T-helper 22 cell (primary cell): ENCODE results near the gene BMP6.
"Not testable (repeated sequence)": the region's sequence is repeated elsewhere in the genome, so short reads cannot be mapped to it uniquely, and the experiment has no call there.

Experiments used
- DNase-seq: peaks from one replicate; pipeline ENCODE4 v3.0.0-alpha.2; 2020; ENCODE audit warnings: low read depth

Gene BMP6

DNA sequence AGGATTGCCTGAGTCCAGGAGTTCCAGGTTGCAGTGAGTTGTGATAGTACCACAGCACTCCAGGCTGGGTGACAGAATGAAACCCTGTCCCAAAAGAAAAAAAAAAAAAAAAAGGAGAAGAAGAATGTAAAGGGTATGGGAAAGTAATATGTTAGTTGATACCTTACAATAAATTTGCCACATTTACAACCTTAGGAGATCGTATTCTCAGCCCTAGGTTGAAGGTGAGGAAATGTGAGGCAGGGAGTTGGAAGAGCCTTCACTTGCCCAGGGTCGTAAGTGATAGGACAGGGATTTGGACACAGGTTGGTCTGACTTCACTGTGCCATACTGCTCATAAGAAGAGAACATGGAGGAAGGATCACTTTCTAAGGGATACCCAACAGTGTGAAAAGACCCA lies 68.6 kb downstream of the BMP6 start:
- no peak for DNase-seq

DNA sequence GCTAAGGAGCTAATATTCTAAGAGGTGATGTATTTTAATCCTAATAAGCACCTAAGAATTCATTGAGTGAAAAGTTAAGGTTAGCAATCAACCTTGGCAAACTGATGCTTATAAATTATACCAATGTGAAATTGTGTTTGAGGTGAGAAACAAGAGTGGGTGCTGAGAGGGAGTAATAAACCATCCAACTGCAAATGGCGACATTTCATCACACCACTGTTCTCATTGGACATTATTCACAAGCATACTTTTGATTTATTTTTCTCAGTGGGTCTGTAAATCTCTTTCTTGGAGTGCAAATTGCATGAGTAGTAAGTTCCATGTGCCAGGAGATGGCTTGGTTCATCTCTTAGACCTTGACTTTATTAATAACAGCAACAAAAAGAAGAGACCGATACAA lies 71.5 kb downstream of the BMP6 start:
- no peak for DNase-seq

- no peak for DNase-seq
Observed at GRCh38 chr6:7798751-7799150, 72.9 kb downstream of the BMP6 start.

DNA sequence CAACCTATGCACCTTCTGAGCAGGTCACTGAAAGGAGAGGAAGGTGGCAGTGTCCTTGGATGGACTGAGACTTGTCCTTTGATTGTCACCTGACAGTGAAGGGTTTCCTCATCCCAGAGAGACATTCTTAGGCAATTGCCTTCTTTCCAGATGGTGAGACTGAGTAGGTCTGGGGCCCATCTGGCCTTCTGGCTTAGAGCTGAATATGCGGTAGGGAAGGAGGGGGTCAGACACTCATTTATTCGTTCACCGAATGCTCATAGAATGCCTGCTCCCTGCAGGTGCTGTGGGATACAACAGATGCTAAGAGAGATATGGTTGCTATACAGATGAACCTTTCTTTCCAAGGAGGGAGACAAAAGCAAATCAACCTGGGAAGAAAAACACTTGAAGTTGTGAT lies 76.8 kb downstream of the BMP6 start:
- no peak for DNase-seq

GRCh38 chr6:7803214-7803613 lies 77.3 kb downstream of the BMP6 start:
- no peak for DNase-seq

GRCh38 chr6:7805078-7805849 lies 79.4 kb downstream of the BMP6 start:
- DNase-seq: no peak

- DNase-seq: no peak
Observed at GRCh38 chr6:7805850-7806214, 79.9 kb downstream of the BMP6 start.

GRCh38 chr6:7806711-7807110 lies 80.8 kb downstream of the BMP6 start:
- DNase-seq: no peak

- no peak for DNase-seq
Observed at GRCh38 chr6:7809346-7809745, 83.4 kb downstream of the BMP6 start.

- no peak for DNase-seq
Observed at GRCh38 chr6:7811441-7811840, 85.5 kb downstream of the BMP6 start.

DNA sequence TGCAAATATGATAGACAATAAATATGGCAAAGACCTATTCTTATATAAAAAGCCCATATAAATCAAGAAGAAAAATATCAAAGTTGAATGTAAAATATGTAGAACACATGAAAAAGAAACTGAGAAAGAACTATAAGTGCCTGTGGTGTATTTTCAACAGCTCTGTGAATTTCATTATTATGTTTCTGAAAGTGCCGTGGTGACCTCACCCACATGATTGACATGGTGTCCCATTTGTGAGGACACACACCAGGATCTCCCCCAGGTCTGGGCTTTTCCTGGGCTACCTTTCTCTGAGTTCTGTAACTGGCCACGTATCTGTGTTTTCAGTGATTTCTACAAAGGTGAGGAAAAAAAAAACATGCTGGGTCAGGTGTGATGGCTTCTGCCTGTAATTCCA lies 86.7 kb downstream of the BMP6 start:
- no peak for DNase-seq

DNA sequence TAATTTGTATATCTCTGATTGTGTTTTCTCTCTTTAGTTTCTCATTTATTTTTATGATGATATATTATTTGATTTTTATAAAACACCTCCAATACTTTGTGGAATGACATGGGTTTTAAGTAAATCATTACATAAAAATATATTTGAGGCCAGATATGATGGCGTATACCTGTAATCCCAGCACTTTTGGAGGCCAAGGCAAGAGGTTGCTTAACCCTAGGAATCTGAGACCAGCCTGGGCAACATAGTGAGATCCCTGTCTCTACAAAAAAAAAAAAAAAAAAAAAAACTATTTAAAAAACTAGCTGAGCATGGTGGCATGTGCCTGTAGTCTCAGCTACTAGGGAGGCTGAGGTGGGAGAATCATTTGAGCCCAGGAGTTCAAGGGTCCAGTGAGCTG lies 87.3 kb downstream of the BMP6 start:
- DNase-seq: no peak

DNA sequence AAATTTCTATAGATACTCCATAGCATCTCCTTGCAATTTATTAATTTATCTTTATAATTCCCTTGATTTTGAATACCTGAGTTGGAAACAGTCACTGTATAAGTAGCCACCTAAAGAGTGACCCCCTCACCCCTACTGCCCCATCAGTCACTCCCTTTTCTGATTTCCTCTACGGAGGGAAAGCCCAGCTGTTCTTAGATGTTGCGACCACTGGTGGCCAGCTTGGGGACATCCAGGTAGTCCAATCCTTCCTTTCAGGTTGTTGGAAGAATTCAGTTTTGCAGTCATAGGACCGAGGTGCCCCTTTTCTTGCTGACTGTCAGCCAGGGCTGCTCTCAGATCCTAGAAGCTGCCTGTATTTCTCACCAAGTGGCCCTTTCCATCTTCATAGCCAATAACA lies 87.8 kb downstream of the BMP6 start:
- DNase-seq: no peak

DNA sequence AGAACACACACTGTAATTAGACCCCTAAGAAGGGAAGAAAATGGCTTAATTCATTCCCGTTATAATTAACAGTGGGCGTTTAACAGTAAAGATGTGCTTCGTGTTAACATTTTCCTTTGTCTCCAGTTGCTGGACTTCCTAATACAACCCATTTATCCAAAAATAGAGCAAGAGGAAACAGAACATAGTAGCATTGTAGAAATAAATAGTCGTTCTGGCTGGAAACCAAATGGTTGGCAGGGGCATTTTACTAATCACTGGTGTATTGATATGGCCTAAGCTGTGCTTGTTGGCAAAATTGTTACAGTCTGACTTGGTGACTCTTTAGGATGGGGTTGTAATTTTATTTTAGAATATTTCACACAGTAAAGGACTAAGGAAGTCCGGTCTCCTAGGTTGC lies 89.8 kb downstream of the BMP6 start:
- DNase-seq: no peak

GRCh38 chr6:7817184-7817583 lies 91.3 kb downstream of the BMP6 start:
- not testable (repeated sequence) for DNase-seq

DNA sequence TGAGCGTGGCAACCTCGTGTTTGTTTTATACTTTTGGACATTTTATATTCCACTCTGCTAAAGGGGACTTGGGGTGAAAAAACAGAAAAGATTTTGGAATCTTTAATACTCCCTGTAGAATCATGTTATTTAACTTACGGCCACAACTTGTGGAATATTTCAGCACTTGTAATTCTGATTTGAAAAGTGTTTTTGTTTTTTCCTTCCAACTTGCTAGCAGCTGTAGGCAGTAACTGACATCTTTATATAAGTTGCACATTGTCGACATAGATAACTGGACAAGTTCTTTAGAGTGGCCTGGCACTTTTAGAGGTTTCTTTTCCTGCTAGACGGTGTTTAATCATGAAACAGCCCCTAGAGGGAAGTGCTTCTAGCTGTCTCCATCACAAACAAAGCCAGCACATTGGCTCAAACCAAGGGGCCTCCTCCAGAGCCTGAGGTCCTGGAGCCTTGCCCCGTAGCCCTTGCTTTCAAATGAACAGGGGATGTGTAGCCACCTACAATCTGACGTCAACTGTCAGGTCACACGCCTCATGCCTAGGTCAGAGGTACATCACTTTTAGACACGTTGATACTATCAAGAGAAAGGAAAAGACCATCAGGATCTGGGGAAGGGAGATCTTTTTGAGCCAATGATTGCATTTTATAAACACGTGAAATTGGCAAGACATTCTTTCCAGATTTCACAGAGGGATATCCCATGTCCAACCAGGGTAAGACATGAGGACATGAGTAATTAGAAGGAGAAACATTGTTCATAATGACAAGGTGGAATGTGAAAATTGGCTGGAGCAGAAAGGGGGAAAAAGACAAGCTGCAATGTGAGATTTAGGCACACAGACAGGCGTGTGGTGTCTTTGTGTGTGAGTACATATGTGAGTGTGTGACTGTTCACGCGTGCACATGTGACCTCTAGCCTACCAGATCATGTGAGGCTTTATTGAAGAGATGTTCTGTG lies 92.6 kb downstream of the BMP6 start:
- no peak for DNase-seq

GRCh38 chr6:7819431-7820015 lies 93.6 kb downstream of the BMP6 start:
- no peak for DNase-seq

DNA sequence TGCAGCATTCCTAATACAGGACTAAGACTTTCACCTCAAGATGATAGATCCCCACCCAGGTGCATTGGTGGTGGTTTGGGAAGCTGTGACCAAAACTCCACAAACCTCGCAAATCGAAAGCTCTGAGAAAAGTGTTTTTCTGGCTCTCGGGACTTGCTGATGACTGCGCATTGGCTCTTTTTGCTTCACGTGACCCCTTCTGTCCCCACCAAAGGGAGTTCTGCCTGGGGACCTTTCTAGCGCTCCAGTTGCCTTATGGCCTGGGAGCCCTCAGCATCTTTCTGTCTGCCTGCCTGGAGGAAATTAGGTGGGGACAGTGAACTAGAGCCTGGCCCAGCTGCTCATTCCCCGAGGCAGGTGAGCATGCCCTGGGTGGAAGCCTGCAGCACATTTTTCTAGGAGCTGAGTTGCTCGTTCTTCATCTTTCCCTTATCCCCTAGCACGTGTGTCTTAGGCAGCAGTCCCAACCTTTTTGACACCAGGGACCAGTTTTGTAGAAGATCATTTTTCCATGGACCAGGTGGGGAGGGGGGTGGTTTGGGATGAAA lies 94.5 kb downstream of the BMP6 start:
- no peak for DNase-seq

DNA sequence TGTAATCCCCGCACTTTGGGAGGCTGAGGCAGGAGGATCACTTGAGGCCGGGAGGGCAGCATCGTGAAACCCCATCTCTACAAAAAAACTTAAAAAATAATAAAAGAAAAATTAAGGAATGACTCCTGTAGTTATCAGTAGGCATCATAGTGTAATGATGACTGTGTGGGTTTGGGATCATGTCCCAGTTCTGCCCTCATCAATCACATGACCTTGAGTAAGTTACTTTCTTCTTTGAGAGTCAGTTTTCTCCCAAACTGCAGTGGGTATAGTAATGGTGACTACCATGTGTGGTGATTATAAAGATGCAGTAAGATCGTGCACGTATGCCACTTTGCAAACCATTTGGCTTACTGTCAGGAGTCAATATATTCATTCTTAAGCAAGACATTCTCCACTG lies 95.5 kb downstream of the BMP6 start:
- DNase-seq: no peak

- DNase-seq: no peak
Observed at GRCh38 chr6:7823552-7823951, 97.7 kb downstream of the BMP6 start.

GRCh38 chr6:7825986-7826385 lies 100.1 kb downstream of the BMP6 start:
- DNase-seq: no peak

- no peak for DNase-seq
Observed at GRCh38 chr6:7827142-7827541, 101.2 kb downstream of the BMP6 start.

- DNase-seq: no peak
Observed at GRCh38 chr6:7828124-7828523, 102.2 kb downstream of the BMP6 start.
